IMR-90 (cell line): ENCODE measurements around the gene HEATR1. TPM values are rescaled to one million over a fixed set of nuclear protein-coding genes. Genes with fewer than 3 reads are reported as not detected.

ENCODE experiments used
- ATAC-seq: fragments of 200-7000 bp; cut with Tn5 transposase; 2 replicates; pipeline ENCODE4 v1.9.1; 2020; ENCODE audit warnings: low read depth, mild to moderate bottlenecking, moderate library complexity
- BruUV-seq: library from RNA; stranded (reverse); fragments of 400-500 nt; replicated peaks from 2 replicates; lab custom pipeline; 2021; lab: Mats Ljungman, UMichigan
- CTCF ChIA-PET: fragments of 300-600 bp; formaldehyde crosslinking; extraction: SDS; loops from one replicate; lab custom pipeline; 2021; ENCODE audit warnings: antibody characterized with exemption; lab: Yijun Ruan, JAX
- POLR2A ChIA-PET: fragments of 300-600 bp; sonication (Branson Sonifier 250); formaldehyde crosslinking; loops from one replicate; lab custom pipeline; 2022; ENCODE audit warnings: antibody characterized with exemption; ENCODE audit not compliant: unreplicated experiment; lab: Charles Lee
- DNase-seq: peaks from one replicate; pipeline ENCODE4 v3.0.0; 2013
- H2AFZ ChIP-seq: replicated peaks from 2 replicates; pipeline ENCODE3; 2013; ENCODE audit warnings: low read length, mild to moderate bottlenecking; ENCODE audit not compliant: poor library complexity
- H2AK5ac ChIP-seq: 2 replicates; pipeline ENCODE4 v1.6.1; 2013; ENCODE audit warnings: low read depth, low read length, inconsistent platforms
- H2AK9ac ChIP-seq: replicated peaks from 2 replicates; pipeline ENCODE3; 2013; ENCODE audit warnings: mild to moderate bottlenecking, low read depth, low read length, moderate library complexity; ENCODE audit not compliant: poor library complexity
- H2BK120ac ChIP-seq: 2 replicates; pipeline ENCODE4 v1.6.1; 2013; ENCODE audit warnings: low read depth, low read length, inconsistent platforms
- H2BK15ac ChIP-seq: 3 replicates; pipeline ENCODE4 v1.6.1; 2013; ENCODE audit warnings: low read depth, low read length, inconsistent platforms
- H2BK20ac ChIP-seq: 2 replicates; pipeline ENCODE4 v1.6.1; 2013; ENCODE audit warnings: low read depth, mild to moderate bottlenecking, inconsistent platforms, low read length, moderate library complexity
- H2BK5ac ChIP-seq: 2 replicates; pipeline ENCODE4 v1.6.1; 2013; ENCODE audit warnings: mild to moderate bottlenecking, low read depth, low read length, inconsistent platforms; ENCODE audit not compliant: poor library complexity, severe bottlenecking
- H3K14ac ChIP-seq: replicated peaks from 2 replicates; pipeline ENCODE4 v1.6.1; 2013; ENCODE audit warnings: low read depth, low read length, inconsistent platforms
- H3K18ac ChIP-seq: 2 replicates; pipeline ENCODE4 v1.6.1; 2013; ENCODE audit warnings: low read depth, low read length, control low read depth
- H3K23ac ChIP-seq: 2 replicates; pipeline ENCODE4 v1.6.1; 2013; ENCODE audit warnings: low read depth, low read length, inconsistent platforms
- H3K27ac ChIP-seq: 2 replicates; pipeline ENCODE4 v1.5.1; 2013; ENCODE audit warnings: mild to moderate bottlenecking, control low read depth, low read length; ENCODE audit not compliant: insufficient read depth
- H3K27me3 ChIP-seq: 2 replicates; pipeline ENCODE4 v1.6.1; 2013; ENCODE audit warnings: low read length; ENCODE audit not compliant: control insufficient read depth, insufficient read depth
- H3K36me3 ChIP-seq: 2 replicates; pipeline ENCODE4 v1.6.1; 2013; ENCODE audit warnings: low read length, mixed read lengths; ENCODE audit not compliant: control insufficient read depth, insufficient read depth
- H3K4ac ChIP-seq: 2 replicates; pipeline ENCODE4 v1.6.1; 2013; ENCODE audit warnings: low read depth, low read length, inconsistent platforms
- H3K4me1 ChIP-seq: 2 replicates; pipeline ENCODE4 v1.6.1; 2013; ENCODE audit warnings: low read length, mixed read lengths; ENCODE audit not compliant: control insufficient read depth, insufficient read depth
- H3K4me2 ChIP-seq: 2 replicates; pipeline ENCODE4 v1.6.1; 2013; ENCODE audit warnings: low read depth, mild to moderate bottlenecking, control low read depth, low read length, moderate library complexity
- H3K4me3 ChIP-seq: 2 replicates; pipeline ENCODE4 v1.5.1; 2013; ENCODE audit warnings: low read depth, mild to moderate bottlenecking, control low read depth, low read length, moderate library complexity; ENCODE audit not compliant: insufficient read depth
- H3K56ac ChIP-seq: 2 replicates; pipeline ENCODE4 v1.6.1; 2013; ENCODE audit warnings: low read length, inconsistent platforms; ENCODE audit not compliant: insufficient read depth; ENCODE audit errors: extremely low read depth
- H3K79me1 ChIP-seq, 2 experiments: 2 replicates each; pipeline ENCODE4 v1.6.1; 2013; ENCODE audit warnings: low read length in 2 of 2, inconsistent platforms in 1 of 2, low read depth in 1 of 2
- H3K9ac ChIP-seq: 2 replicates; pipeline ENCODE4 v1.6.1; 2013; ENCODE audit warnings: low read depth, low read length, control low read depth
- H3K9me1 ChIP-seq: 2 replicates; pipeline ENCODE4 v1.6.1; 2013; ENCODE audit warnings: low read length, inconsistent platforms; ENCODE audit not compliant: insufficient read depth
- H3K9me3 ChIP-seq: 2 replicates; pipeline ENCODE4 v1.6.1; 2013; ENCODE audit warnings: low read length; ENCODE audit not compliant: control insufficient read depth, insufficient read depth
- H4K20me1 ChIP-seq: 2 replicates; pipeline ENCODE4 v1.6.1; 2013; ENCODE audit warnings: low read length, inconsistent platforms; ENCODE audit not compliant: insufficient read depth
- H4K5ac ChIP-seq: 2 replicates; pipeline ENCODE4 v1.6.1; 2013; ENCODE audit warnings: mild to moderate bottlenecking, low read depth, low read length, control low read depth
- H4K8ac ChIP-seq, 2 experiments: 2 replicates each; pipeline ENCODE4 v1.6.1; 2013; ENCODE audit warnings: low read depth in 2 of 2, low read length in 2 of 2, control low read depth in 1 of 2, inconsistent platforms in 1 of 2
- H4K91ac ChIP-seq: 2 replicates; pipeline ENCODE4 v1.6.1; 2013; ENCODE audit warnings: low read depth, low read length, inconsistent platforms; ENCODE audit not compliant: insufficient read depth
- FOS ChIP-seq: fragments of 150-350 bp; IDR thresholded peaks from 2 replicates; pipeline ENCODE4 v1.6.1; 2016; ENCODE audit warnings: low read depth, low read length
- MAZ ChIP-seq: IDR thresholded peaks from 2 replicates; pipeline ENCODE4 v1.6.1; 2012; ENCODE audit warnings: low read depth, mild to moderate bottlenecking, low read length, improper control_type of control experiment, moderate library complexity, borderline replicate concordance
- WGBS, 2 experiments: methylation state at CpG; one replicate each; pipeline versions ENCODE4 v1.1.5 to v1.1.7; 2013; ENCODE audit warnings: missing lambda C conversion rate in 2 of 2; ENCODE audit not compliant: insufficient read length in 1 of 2; ENCODE audit errors: extremely low coverage in 2 of 2; 5-methylcytosine and 5-hydroxymethylcytosine counted together
- dilution Hi-C: fragments of 300-500 bp; cut with HindIII; formaldehyde crosslinking; loops from one replicate; pipeline ENCODE4 v1.14.3; 2018; ENCODE audit warnings: low sequenced_read_pairs; ENCODE audit not compliant: unreplicated experiment
- in situ Hi-C: fragments of 300-500 bp; cut with MboI; formaldehyde crosslinking; loops from 3 replicates; pipeline ENCODE4 v1.14.3; 2019; ENCODE audit warnings: low sequenced_read_pairs, inconsistent platforms, mixed read lengths
- intact Hi-C: fragments of 100-400 bp; cut with micrococcal nuclease; formaldehyde crosslinking; loops from 2 replicates; pipeline ENCODE4 v1.10.0; 2022
- polyA plus RNA-seq, 3 experiments: library from polyadenylated mRNA; depleted of rRNA; stranded (reverse); fragments of >200 nt; gene quantifications; 2 replicates each; pipeline ENCODE4 v1.2.3, GENCODE V29; 2012; ENCODE audit warnings: low replicate concordance in 1 of 3
- total RNA-seq: library from RNA; depleted of rRNA; stranded (reverse); fragments of >200 nt; gene quantifications from 2 replicates; pipeline ENCODE4 v1.2.3, GENCODE V29; 2012

Gene HEATR1
- total and polyA plus RNA-seq, 2 of the 4 experiments (the other 2 are of a cell fraction), result 8.5 to 53.8 TPM

GRCh38 chr1:236553370-236553769 is 50.9 kb downstream of the HEATR1 start:
- POLR2A ChIA-PET, result no interaction called here
- H2BK15ac ChIP-seq, result no peak overlapping the region
- H2AFZ ChIP-seq, result no peak overlapping the region
- H3K18ac ChIP-seq, result no peak overlapping the region
- no peak overlapping the region for H2BK5ac ChIP-seq
- BruUV-seq, result no TSS peak
- dilution Hi-C loops, result no loop called here
- no peak overlapping the region for H3K23ac ChIP-seq
- no peaks in the 10 kb centered on the region for H3K9me1 ChIP-seq
- DNase-seq (no peak), ATAC-seq (no peak)
- TF ChIP-seq FOS, result no peak
- no peak for TF ChIP-seq MAZ
- peaks cover 50% of the 10 kb centered on the region for H3K36me3 ChIP-seq
- H3K4ac ChIP-seq, result no peak overlapping the region
- no peak overlapping the region for H3K9ac ChIP-seq
- no peak overlapping the region for H3K4me3 ChIP-seq
- H4K20me1 ChIP-seq, result no peaks in the 10 kb centered on the region
- no peak overlapping the region for H4K8ac ChIP-seq
- H2AK9ac ChIP-seq, result no peak overlapping the region
- H2BK20ac ChIP-seq, result no peak overlapping the region
- no peak overlapping the region for H3K56ac ChIP-seq
- H3K79me1 ChIP-seq, result peaks cover 0 to 3% of the 10 kb centered on the region in 2 experiments; a peak in 1 of 4 replicates
- no peaks in the 10 kb centered on the region for H3K9me3 ChIP-seq
- H3K27ac ChIP-seq, result no peak overlapping the region
- WGBS, 2 experiments, result 97% methylated on average over 3 of the region's 8 CpGs; no CpG with 5 or more reads in 1 of the 2 experiments
- no peak overlapping the region for H2AK5ac ChIP-seq
- H3K14ac ChIP-seq, result no peak overlapping the region
- no peaks in the 10 kb centered on the region for H3K27me3 ChIP-seq
- peaks cover 2% of the 10 kb centered on the region for H3K4me1 ChIP-seq
- no peak overlapping the region for H2BK120ac ChIP-seq
- CTCF ChIA-PET, result no interaction called here
- intact Hi-C loops, result loop anchor here (5.0 kb wide), 1 partner anchor 34 kb away; no protein-coding TSS in a partner anchor
- in situ Hi-C loops, result no loop called here
- H3K4me2 ChIP-seq, result no peak overlapping the region
- H4K5ac ChIP-seq, result no peak overlapping the region
- H4K91ac ChIP-seq, result no peak overlapping the region
